ENCODE measurements around the gene FXYD1.
"Not testable (repeated sequence)": the region's sequence is repeated elsewhere in the genome, so short reads cannot be mapped to it uniquely, and the experiment has no call there.

The FXYD1 gene

DNA sequence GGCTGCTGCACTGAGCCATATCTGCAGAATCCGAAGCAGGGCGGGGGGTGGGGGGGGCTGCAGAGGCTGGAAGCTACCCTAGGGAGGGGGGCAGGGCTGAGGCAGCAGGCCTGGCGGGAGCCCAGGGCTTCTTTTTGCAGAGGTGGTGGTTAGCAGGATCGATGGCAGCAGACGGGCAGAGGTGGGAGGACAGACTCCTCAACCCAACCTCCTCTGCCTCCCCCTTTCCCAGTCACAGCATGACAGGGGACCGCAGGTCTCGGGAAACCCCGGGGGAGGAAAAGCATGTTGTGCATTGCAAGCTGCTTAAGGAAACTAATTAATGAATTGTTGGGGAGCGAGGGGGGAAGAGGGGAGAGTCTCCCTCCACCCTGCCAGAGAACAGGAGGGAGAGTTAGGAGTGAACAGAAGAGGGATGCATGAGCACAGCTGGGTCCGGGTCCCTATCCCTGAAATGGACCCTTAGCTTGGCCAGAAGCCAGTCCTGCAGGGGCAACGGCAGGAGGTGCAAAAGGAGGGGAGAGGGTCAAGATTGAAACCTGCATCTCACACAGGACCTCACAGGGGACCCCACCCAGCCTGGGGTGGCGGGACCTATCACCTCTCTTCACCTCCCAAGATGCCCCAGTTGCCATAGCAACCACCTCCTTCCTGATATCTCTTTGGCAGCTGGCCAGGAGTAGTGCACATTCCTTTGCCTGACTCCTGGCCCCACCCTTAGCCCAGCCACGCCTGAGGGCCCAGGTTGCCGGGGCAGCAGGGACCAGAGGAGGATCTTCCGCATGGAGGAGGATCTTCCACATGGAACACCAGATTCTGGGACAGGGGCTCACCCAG, 6.2 kb downstream of the FXYD1 start:
- no peak for DNase-seq (ENCODE audit: low read depth)
- TF ChIP-seq CTCF (conservative IDR thresholded peaks at IDR 0.05; ENCODE audit: low read depth, low read length), result no peak
- H3K4me3 ChIP-seq (ENCODE audit: low read length), result no peak overlapping the region

- H3K4me3 ChIP-seq (ENCODE audit: low read length), result no peak overlapping the region
- TF ChIP-seq CTCF (conservative IDR thresholded peaks at IDR 0.05; ENCODE audit: low read depth, low read length), result no peak
- no peak for DNase-seq (ENCODE audit: low read depth)
These were observed 8.3 kb downstream of the FXYD1 start for GRCh38 chr19:35146746-35147459.

- DNase-seq (ENCODE audit: low read depth), result no peak
- H3K4me3 ChIP-seq (ENCODE audit: low read length), result no peak overlapping the region
- TF ChIP-seq CTCF (conservative IDR thresholded peaks at IDR 0.05; ENCODE audit: low read depth, low read length), result no peak
These were observed 10.8 kb downstream of the FXYD1 start for GRCh38 chr19:35149463-35149862.

- DNase-seq (ENCODE audit: low read depth), result no peak
- no peak overlapping the region for H3K4me3 ChIP-seq (ENCODE audit: low read length)
- no peak for TF ChIP-seq CTCF (conservative IDR thresholded peaks at IDR 0.05; ENCODE audit: low read depth, low read length)
These were observed 11.8 kb downstream of the FXYD1 start for GRCh38 chr19:35150445-35150844.

GRCh38 chr19:35151273-35152065, 12.8 kb downstream of the FXYD1 start:
- H3K4me3 ChIP-seq (ENCODE audit: low read length), result no peak overlapping the region
- no peak for DNase-seq (ENCODE audit: low read depth)
- TF ChIP-seq CTCF (conservative IDR thresholded peaks at IDR 0.05; ENCODE audit: low read depth, low read length), result no peak

- not testable (repeated sequence) for H3K4me3 ChIP-seq (ENCODE audit: low read length); DNase-seq (ENCODE audit: low read depth)
These were observed 14.5 kb downstream of the FXYD1 start for GRCh38 chr19:35153129-35153522.

Measured in retinal pigment epithelial cell (primary cell).